Skeletal muscle tissue (tissue), 4 donors: ENCODE results near the gene AFF3. TPM values are rescaled to one million over a fixed set of nuclear protein-coding genes. Genes with fewer than 3 reads are reported as not detected.
"Not testable (repeated sequence)": the region's sequence is repeated elsewhere in the genome, so short reads cannot be mapped to it uniquely, and the experiment has no call there.

Experiments
- H3K27ac ChIP-seq: one replicate; pipeline ENCODE4 v1.7.0; 2013; ENCODE audit warnings: mild to moderate bottlenecking, low read depth, low read length, inconsistent platforms
- H3K27me3 ChIP-seq, 3 donors: one replicate each; pipeline ENCODE4 v1.7.0; 2013; ENCODE audit warnings: low read length in 3 of 3; ENCODE audit not compliant: control insufficient read depth in 3 of 3, insufficient read depth in 3 of 3
- H3K36me3 ChIP-seq, 3 donors: one replicate each; pipeline ENCODE4 v1.7.0; 2013; ENCODE audit warnings: low read length in 3 of 3; ENCODE audit not compliant: control insufficient read depth in 3 of 3, insufficient read depth in 3 of 3
- H3K4me1 ChIP-seq, 3 donors: one replicate each; pipeline ENCODE4 v1.7.0; 2013; ENCODE audit warnings: low read length in 3 of 3, mild to moderate bottlenecking in 3 of 3; ENCODE audit not compliant: control insufficient read depth in 3 of 3, insufficient read depth in 3 of 3
- H3K4me3 ChIP-seq, 3 donors: one replicate each; pipeline ENCODE4 v1.7.0; 2013; ENCODE audit warnings: low read length in 3 of 3
- H3K9ac ChIP-seq, 3 donors: one replicate each; pipeline ENCODE4 v1.7.0; 2013; ENCODE audit warnings: low read length in 3 of 3, mild to moderate bottlenecking in 3 of 3, moderate library complexity in 2 of 3, low read depth in 1 of 3
- H3K9me3 ChIP-seq, 3 donors: one replicate each; pipeline ENCODE4 v1.7.0; 2013; ENCODE audit warnings: low read length in 3 of 3; ENCODE audit not compliant: control insufficient read depth in 3 of 3
- total RNA-seq: library from RNA; depleted of rRNA; stranded (reverse); fragments of >200 nt; gene quantifications from one replicate; pipeline ENCODE4 v1.2.3, GENCODE V29; 2014
- donor health status: Osteomylitis.

Gene AFF3
- total RNA-seq, 1 donor from 2014 or later = 8.4 TPM

- not testable (repeated sequence) for H3K4me3 ChIP-seq, H3K36me3 ChIP-seq, H3K9me3 ChIP-seq, H3K27ac ChIP-seq, H3K9ac ChIP-seq, H3K27me3 ChIP-seq, H3K4me1 ChIP-seq
Measured at GRCh38 chr2:100098855-100099254, 43.5 kb downstream of the AFF3 start.

GRCh38 chr2:100097611-100098294 lies 44.6 kb downstream of the AFF3 start:
- not testable (repeated sequence) for H3K4me3 ChIP-seq, H3K9me3 ChIP-seq, H3K36me3 ChIP-seq, H3K27ac ChIP-seq, H3K27me3 ChIP-seq, H3K9ac ChIP-seq, H3K4me1 ChIP-seq

- H3K9ac ChIP-seq, H3K4me3 ChIP-seq, H3K36me3 ChIP-seq, H3K27ac ChIP-seq, H3K27me3 ChIP-seq, H3K4me1 ChIP-seq, H3K9me3 ChIP-seq: not testable (repeated sequence)
Measured at GRCh38 chr2:100095845-100096244, 46.5 kb downstream of the AFF3 start.

- not testable (repeated sequence) for H3K27ac ChIP-seq, H3K9me3 ChIP-seq, H3K4me3 ChIP-seq, H3K36me3 ChIP-seq, H3K4me1 ChIP-seq, H3K9ac ChIP-seq, H3K27me3 ChIP-seq
Measured at GRCh38 chr2:100091807-100092206, 50.6 kb downstream of the AFF3 start.

- not testable (repeated sequence) for H3K4me3 ChIP-seq, H3K27ac ChIP-seq, H3K9ac ChIP-seq, H3K4me1 ChIP-seq, H3K27me3 ChIP-seq, H3K9me3 ChIP-seq, H3K36me3 ChIP-seq
Measured at GRCh38 chr2:100085744-100086143, 56.6 kb downstream of the AFF3 start.

GRCh38 chr2:100083421-100084216 lies 58.8 kb downstream of the AFF3 start:
- H3K27ac ChIP-seq, H3K9ac ChIP-seq, H3K4me1 ChIP-seq: not testable (repeated sequence)

GRCh38 chr2:100082302-100082978 lies 60.0 kb downstream of the AFF3 start:
- H3K9me3 ChIP-seq, H3K27me3 ChIP-seq, H3K36me3 ChIP-seq, H3K27ac ChIP-seq, H3K4me1 ChIP-seq, H3K4me3 ChIP-seq, H3K9ac ChIP-seq: not testable (repeated sequence)

More at GRCh38 chr2:100083421-100084216, 58.8 kb downstream of the AFF3 start:
- not testable (repeated sequence) for H3K4me3 ChIP-seq, H3K27me3 ChIP-seq, H3K36me3 ChIP-seq, H3K9me3 ChIP-seq

GRCh38 chr2:100077935-100078334 lies 64.5 kb downstream of the AFF3 start:
- H3K36me3 ChIP-seq = no peaks in the 10 kb centered on the region
- no peak overlapping the region for H3K27ac ChIP-seq
- H3K4me3 ChIP-seq = no peak overlapping the region
- H3K9ac ChIP-seq = no peak overlapping the region
- no peaks in the 10 kb centered on the region for H3K4me1 ChIP-seq
- no peaks in the 10 kb centered on the region for H3K9me3 ChIP-seq
- peaks cover 0 to 5% (median 0%) of the 10 kb centered on the region in 3 donors for H3K27me3 ChIP-seq

GRCh38 chr2:100077456-100077855 lies 64.9 kb downstream of the AFF3 start:
- no peaks in the 10 kb centered on the region for H3K36me3 ChIP-seq
- H3K9me3 ChIP-seq = no peaks in the 10 kb centered on the region
- no peak overlapping the region for H3K9ac ChIP-seq
- H3K27ac ChIP-seq = no peak overlapping the region
- H3K4me3 ChIP-seq = no peak overlapping the region
- H3K27me3 ChIP-seq = peaks cover 0 to 5% (median 0%) of the 10 kb centered on the region in 3 donors
- no peaks in the 10 kb centered on the region for H3K4me1 ChIP-seq

GRCh38 chr2:100075532-100075931 lies 66.9 kb downstream of the AFF3 start:
- Histone ChIP-seq H3K9ac (no peak overlapping the region), H3K4me1 (no peaks in the 10 kb centered on the region), H3K27me3 (peaks cover 0 to 5% (median 0%) of the 10 kb centered on the region in 3 donors), H3K4me3 (no peak overlapping the region), H3K9me3 (no peaks in the 10 kb centered on the region), H3K36me3 (no peaks in the 10 kb centered on the region), H3K27ac (no peak overlapping the region)
